8988T (cell line): ENCODE data around the gene BMP2K.

Source experiments
- DNase-seq: peaks from one replicate; pipeline ENCODE4 v3.0.0; 2011

Gene BMP2K

GRCh38 chr4:78776079-78776728 is at the start of gene BMP2K:
BMP2K (plus strand) TSS chr4:78776350; CDS start chr4:78776544, 194 bp downstream.
- DNase-seq, result peak; percentile 63

- DNase-seq, result no peak
Observed at GRCh38 chr4:78726546-78726945, 49.6 kb upstream of the BMP2K start.

- DNase-seq, result no peak
Observed at GRCh38 chr4:78732332-78733104, 43.6 kb upstream of the BMP2K start.

- DNase-seq, result no peak
Observed at GRCh38 chr4:78734441-78735162, 41.5 kb upstream of the BMP2K start.

- DNase-seq, result no peak
Observed at GRCh38 chr4:78735697-78736096, 40.5 kb upstream of the BMP2K start.

GRCh38 chr4:78737035-78737434 is 39.1 kb upstream of the BMP2K start:
- no peak for DNase-seq

GRCh38 chr4:78737973-78738372 is 38.2 kb upstream of the BMP2K start:
- no peak for DNase-seq

GRCh38 chr4:78742300-78742699 is 33.9 kb upstream of the BMP2K start:
- no peak for DNase-seq

- DNase-seq, result no peak
Observed at GRCh38 chr4:78747475-78747922, 28.7 kb upstream of the BMP2K start.

- no peak for DNase-seq
Observed at GRCh38 chr4:78748381-78748780, 27.8 kb upstream of the BMP2K start.

GRCh38 chr4:78749258-78749971 is 26.7 kb upstream of the BMP2K start:
- no peak for DNase-seq

GRCh38 chr4:78749972-78750727 is 26.0 kb upstream of the BMP2K start:
- no peak for DNase-seq

- DNase-seq, result no peak
Observed at GRCh38 chr4:78753091-78753490, 23.1 kb upstream of the BMP2K start.

GRCh38 chr4:78754872-78755271 is 21.3 kb upstream of the BMP2K start:
- no peak for DNase-seq

- DNase-seq, result no peak
Observed at GRCh38 chr4:78756137-78756536, 20.0 kb upstream of the BMP2K start.

GRCh38 chr4:78756776-78757175 is 19.4 kb upstream of the BMP2K start:
- no peak for DNase-seq

GRCh38 chr4:78757574-78757973 is 18.6 kb upstream of the BMP2K start:
- no peak for DNase-seq

- no peak for DNase-seq
Observed at GRCh38 chr4:78758085-78758484, 18.1 kb upstream of the BMP2K start.

- DNase-seq, result no peak
Observed at GRCh38 chr4:78762529-78762928, 13.6 kb upstream of the BMP2K start.

- DNase-seq, result no peak
Observed at GRCh38 chr4:78763251-78763650, 12.9 kb upstream of the BMP2K start.

GRCh38 chr4:78763763-78764387 is 12.3 kb upstream of the BMP2K start:
- DNase-seq, result no peak

- no peak for DNase-seq
Observed at GRCh38 chr4:78764498-78764961, 11.6 kb upstream of the BMP2K start.
